Measurements from ENCODE around the gene THPO. TPM values are rescaled to one million over a fixed set of nuclear protein-coding genes. Genes with fewer than 3 reads are reported as not detected.

The THPO gene
- total RNA-seq, 1 experiment from 2014 or later = 0.55 TPM

DNA sequence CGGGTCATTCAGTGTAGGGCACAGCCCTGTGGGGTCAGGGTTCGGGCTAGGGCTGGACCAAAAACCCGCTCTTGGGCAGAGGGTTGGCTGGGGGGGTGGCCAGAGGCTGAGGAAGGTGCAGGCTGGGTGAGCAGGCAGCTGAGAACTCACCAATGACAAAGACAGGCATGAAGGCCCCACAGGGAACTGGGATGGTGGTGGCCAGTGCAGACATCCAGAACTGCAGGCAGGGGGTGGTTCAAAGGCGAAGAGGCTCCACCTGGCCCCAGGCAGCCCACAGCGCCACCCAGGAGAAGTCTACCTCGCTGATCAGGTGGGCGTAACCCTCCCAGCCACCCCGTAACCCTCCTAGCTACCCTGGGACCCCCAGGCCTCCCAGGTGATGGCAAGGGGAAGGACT is 23.3 kb downstream of the THPO start (continued):
- TF ChIP-seq ESRRA (CRISPR knock-in tag; IDR thresholded peaks at IDR 0.05; ENCODE audit: borderline replicate concordance) (no peak), SMAD3 (CRISPR knock-in tag; IDR thresholded peaks at IDR 0.05; ENCODE audit: borderline replicate concordance) (no peak)

DNA sequence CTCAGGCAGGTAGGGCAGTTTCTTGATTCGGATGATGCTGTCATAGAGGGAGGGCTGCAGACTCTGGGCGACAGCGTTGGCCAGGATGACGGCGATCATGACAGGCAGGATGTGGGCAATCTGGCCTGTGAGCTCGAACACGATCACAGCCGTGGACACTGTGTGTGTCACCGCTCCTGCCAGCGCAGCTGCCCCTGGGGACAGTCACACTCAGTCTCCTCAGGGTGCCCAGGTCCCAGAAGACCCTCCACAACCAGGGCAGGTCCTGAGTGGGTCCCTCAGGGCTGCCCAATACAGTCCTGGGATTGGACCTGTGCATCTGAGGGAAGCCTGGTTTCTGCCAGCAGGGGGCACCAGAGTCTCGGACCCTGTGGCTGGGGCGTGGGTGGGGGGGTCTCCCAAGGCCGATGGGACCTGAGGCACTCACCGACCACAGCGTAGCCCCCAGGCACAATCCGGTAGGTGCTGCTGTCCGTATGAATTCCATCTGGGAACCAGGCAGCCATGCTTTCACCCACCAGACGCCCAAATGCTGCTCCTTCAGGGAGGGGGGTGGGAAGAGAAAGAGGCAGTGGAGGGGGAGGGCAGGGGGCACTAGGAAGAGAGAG is 23.8 kb downstream of the THPO start:
- POLR2A ChIA-PET = no interaction called here
- Mint-ChIP-seq H3K4me1 (peaks cover 12% of the 10 kb centered on the region), H3K27me3 (ENCODE audit: low read depth) (no peaks in the 10 kb centered on the region), H3K4me3 (no peak overlapping the region), H3K27ac (no peak overlapping the region), H3K36me3 (peaks cover 17% of the 10 kb centered on the region), H3K9me3 (no peaks in the 10 kb centered on the region)
- TF ChIP-seq NFYB (CRISPR knock-in tag; conservative IDR thresholded peaks at IDR 0.05; ENCODE audit: low read depth) (0 out of 2 replicates have a peak, but pooled peaks have one; percentile 11), ZMAT4 (CRISPR knock-in tag; IDR thresholded peaks at IDR 0.05) (no peak), ATF3 (CRISPR knock-in tag; conservative IDR thresholded peaks at IDR 0.05) (0 out of 2 replicates have a peak, but pooled peaks have one; percentile 46), CTCF (IDR thresholded peaks at IDR 0.05) (peak; percentile 67)
- CTCF ChIA-PET = interaction anchor here (0.7 to 2.6 kb wide), 12 partner anchors 9 to 207 kb away, joined by 3 to 18 read pairs (median 4); partner anchors contain the start of gene EPHB3
- ATAC-seq = peak; percentile 72
- peak; percentile 74 for DNase-seq (ENCODE audit: low spot score)

DNA sequence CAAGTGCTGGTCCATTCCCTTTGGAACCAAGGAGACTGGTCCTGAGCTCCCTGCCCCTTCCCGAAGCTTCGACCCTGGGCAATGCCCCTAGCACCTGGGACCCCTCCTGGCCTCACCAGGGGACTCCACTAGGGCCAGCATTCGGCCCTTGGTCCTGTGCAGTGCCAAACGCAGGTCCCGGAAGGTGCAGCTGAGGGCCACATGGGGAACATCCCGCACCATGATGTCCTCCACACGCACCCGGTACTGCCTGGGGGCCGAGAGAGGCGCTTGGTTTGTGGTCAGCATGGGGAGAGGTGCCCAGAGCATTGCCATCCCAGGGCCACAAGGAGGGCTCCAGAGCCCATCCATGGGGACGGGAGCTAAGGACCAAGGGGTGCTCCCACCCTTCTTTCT is 24.5 kb downstream of the THPO start:
- Mint-ChIP-seq H3K27ac (no peak overlapping the region), H3K4me1 (peaks cover 11% of the 10 kb centered on the region), H3K4me3 (no peak overlapping the region), H3K9me3 (no peaks in the 10 kb centered on the region), H3K36me3 (peaks cover 17% of the 10 kb centered on the region), H3K27me3 (ENCODE audit: low read depth) (no peaks in the 10 kb centered on the region)
- ATAC-seq (no peak), DNase-seq (ENCODE audit: low spot score) (no peak)
- POLR2A ChIA-PET = no interaction called here
- CTCF ChIA-PET = interaction anchor here (0.6 to 2.6 kb wide), 11 partner anchors 8 to 188 kb away, joined by 3 to 18 read pairs (median 5); no protein-coding TSS in a partner anchor
- TF ChIP-seq JUN (CRISPR knock-in tag; IDR thresholded peaks at IDR 0.05) (no peak), ATF3 (CRISPR knock-in tag; conservative IDR thresholded peaks at IDR 0.05) (no peak), ZNF317 (CRISPR knock-in tag; IDR thresholded peaks at IDR 0.05; ENCODE audit: borderline replicate concordance, low read depth) (no peak), ESRRA (CRISPR knock-in tag; IDR thresholded peaks at IDR 0.05; ENCODE audit: borderline replicate concordance) (no peak), STAT6 (CRISPR knock-in tag; conservative IDR thresholded peaks at IDR 0.05; ENCODE audit: low read depth) (no peak), FOXP1 (CRISPR knock-in tag; IDR thresholded peaks at IDR 0.05; ENCODE audit: borderline replicate concordance) (no peak), KAT7 (CRISPR knock-in tag; IDR thresholded peaks at IDR 0.05; ENCODE audit: borderline replicate concordance) (no peak), MXD4 (CRISPR knock-in tag; IDR thresholded peaks at IDR 0.05; ENCODE audit: borderline replicate concordance) (no peak), AR (CRISPR knock-in tag; IDR thresholded peaks at IDR 0.05) (no peak), USF1 (CRISPR knock-in tag; IDR thresholded peaks at IDR 0.05) (no peak), SMAD4 (CRISPR knock-in tag; IDR thresholded peaks at IDR 0.05) (no peak), CREB1 (CRISPR knock-in tag; IDR thresholded peaks at IDR 0.05) (no peak), IRF2 (CRISPR knock-in tag; IDR thresholded peaks at IDR 0.05; ENCODE audit: borderline replicate concordance, low read depth) (no peak)
- TF ChIP-seq, protein P1, sequence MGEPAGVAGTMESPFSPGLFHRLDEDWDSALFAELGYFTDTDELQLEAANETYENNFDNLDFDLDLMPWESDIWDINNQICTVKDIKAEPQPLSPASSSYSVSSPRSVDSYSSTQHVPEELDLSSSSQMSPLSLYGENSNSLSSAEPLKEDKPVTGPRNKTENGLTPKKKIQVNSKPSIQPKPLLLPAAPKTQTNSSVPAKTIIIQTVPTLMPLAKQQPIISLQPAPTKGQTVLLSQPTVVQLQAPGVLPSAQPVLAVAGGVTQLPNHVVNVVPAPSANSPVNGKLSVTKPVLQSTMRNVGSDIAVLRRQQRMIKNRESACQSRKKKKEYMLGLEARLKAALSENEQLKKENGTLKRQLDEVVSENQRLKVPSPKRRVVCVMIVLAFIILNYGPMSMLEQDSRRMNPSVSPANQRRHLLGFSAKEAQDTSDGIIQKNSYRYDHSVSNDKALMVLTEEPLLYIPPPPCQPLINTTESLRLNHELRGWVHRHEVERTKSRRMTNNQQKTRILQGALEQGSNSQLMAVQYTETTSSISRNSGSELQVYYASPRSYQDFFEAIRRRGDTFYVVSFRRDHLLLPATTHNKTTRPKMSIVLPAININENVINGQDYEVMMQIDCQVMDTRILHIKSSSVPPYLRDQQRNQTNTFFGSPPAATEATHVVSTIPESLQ (CRISPR knock-in tag; IDR thresholded peaks at IDR 0.05) = no peak
- TF ChIP-seq, protein P2, sequence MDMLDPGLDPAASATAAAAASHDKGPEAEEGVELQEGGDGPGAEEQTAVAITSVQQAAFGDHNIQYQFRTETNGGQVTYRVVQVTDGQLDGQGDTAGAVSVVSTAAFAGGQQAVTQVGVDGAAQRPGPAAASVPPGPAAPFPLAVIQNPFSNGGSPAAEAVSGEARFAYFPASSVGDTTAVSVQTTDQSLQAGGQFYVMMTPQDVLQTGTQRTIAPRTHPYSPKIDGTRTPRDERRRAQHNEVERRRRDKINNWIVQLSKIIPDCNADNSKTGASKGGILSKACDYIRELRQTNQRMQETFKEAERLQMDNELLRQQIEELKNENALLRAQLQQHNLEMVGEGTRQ (CRISPR knock-in tag; IDR thresholded peaks at IDR 0.05) = no peak
